ENCODE measurements around the gene SGCD.

DNA sequence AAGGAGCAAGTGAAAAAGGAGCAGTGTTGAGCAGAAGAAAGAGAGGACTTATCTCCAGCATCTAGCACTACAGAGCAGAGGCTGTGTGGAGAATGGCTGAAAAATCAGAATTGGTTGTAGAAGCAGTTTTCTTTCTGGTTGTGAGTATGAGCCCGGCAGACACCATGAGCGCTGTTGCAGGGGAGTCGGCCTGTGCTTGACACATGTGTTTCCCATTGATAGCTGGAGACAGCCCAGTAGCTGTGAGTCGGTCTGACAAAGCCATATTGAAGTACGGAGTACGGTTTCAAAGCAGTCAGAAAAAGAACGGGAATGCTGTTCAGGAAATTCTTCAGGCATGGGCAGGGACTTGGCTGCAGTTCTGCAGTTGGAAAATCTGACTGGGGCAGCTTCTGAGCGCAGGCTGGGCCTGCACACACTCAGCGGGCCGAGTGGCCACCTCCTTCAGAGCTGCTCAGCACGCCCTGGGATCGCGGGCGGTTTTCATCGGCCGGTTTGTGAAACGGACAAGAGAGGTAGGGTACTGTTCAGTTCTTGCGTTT lies at the start of gene SGCD:
- TF ChIP-seq CTCF (conservative IDR thresholded peaks at IDR 0.05; ENCODE audit: low read length) (no peak), EZH2phosphoT487 (IDR thresholded peaks at IDR 0.05; ENCODE audit: borderline replicate concordance) (no peak)

All from Loucy (cell line).